ENCODE results near the gene TCAP. TPM values are rescaled to one million over a fixed set of nuclear protein-coding genes. Genes with fewer than 3 reads are reported as not detected.

TCAP gene
- total and polyA plus RNA-seq, 2 donors (not counting 1 experiment from before 2014, with no cell fraction given), result 0.05 to 0.17 TPM

GRCh38 chr17:39617446-39618245, 47.5 kb upstream of the TCAP start:
- Histone ChIP-seq H3K79me2 (ENCODE audit: control insufficient read depth, insufficient read depth, low read length) (no peaks in the 10 kb centered on the region), H3K4me1 (ENCODE audit: control insufficient read depth, extremely low read depth, insufficient read depth, low read length) (no peaks in the 10 kb centered on the region), H4K20me1 (ENCODE audit: control insufficient read depth, extremely low read depth, insufficient read depth, low read length) (no peaks in the 10 kb centered on the region), H3K27me3 (ENCODE audit: control insufficient read depth, insufficient read depth, low read length) (peaks cover 25% of the 10 kb centered on the region), H3K36me3 (ENCODE audit: control insufficient read depth, insufficient read depth, low read length) (no peaks in the 10 kb centered on the region), H3K4me2 (ENCODE audit: extremely low read depth, insufficient read depth, low read length) (peak overlapping the region; percentile 71), H3K27ac (ENCODE audit: insufficient read depth, low read length) (no peak overlapping the region), H2AFZ (ENCODE audit: low read length) (no peak overlapping the region), H3K9ac (ENCODE audit: insufficient read depth, low read length) (peak overlapping the region; percentile 26), H3K4me3 (replicated peaks in 1 of 4; ENCODE audit: control extremely low read depth in 1 of 4, insufficient read depth in 1 of 4, low read depth in 3 of 4, low read length in 4 of 4) (peak overlapping the region; percentile 27 to 59 (median 43)), H3K9me3 (ENCODE audit: control insufficient read depth, insufficient read depth, low read depth, low read length) (no peaks in the 10 kb centered on the region)
- DNase-seq (ENCODE audit: low read depth in 2 of 2), result peak; percentile 18 to 36
- no peak for TF ChIP-seq EZH2 (IDR thresholded peaks at IDR 0.05; ENCODE audit: low read length, missing control alignments)
- TF ChIP-seq, protein P1, sequence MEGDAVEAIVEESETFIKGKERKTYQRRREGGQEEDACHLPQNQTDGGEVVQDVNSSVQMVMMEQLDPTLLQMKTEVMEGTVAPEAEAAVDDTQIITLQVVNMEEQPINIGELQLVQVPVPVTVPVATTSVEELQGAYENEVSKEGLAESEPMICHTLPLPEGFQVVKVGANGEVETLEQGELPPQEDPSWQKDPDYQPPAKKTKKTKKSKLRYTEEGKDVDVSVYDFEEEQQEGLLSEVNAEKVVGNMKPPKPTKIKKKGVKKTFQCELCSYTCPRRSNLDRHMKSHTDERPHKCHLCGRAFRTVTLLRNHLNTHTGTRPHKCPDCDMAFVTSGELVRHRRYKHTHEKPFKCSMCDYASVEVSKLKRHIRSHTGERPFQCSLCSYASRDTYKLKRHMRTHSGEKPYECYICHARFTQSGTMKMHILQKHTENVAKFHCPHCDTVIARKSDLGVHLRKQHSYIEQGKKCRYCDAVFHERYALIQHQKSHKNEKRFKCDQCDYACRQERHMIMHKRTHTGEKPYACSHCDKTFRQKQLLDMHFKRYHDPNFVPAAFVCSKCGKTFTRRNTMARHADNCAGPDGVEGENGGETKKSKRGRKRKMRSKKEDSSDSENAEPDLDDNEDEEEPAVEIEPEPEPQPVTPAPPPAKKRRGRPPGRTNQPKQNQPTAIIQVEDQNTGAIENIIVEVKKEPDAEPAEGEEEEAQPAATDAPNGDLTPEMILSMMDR (conservative IDR thresholded peaks at IDR 0.05 in 1 of 2, IDR thresholded peaks at IDR 0.05 in 1 of 2; ENCODE audit: low read depth in 1 of 2, low read length in 2 of 2), result no peak

DNA sequence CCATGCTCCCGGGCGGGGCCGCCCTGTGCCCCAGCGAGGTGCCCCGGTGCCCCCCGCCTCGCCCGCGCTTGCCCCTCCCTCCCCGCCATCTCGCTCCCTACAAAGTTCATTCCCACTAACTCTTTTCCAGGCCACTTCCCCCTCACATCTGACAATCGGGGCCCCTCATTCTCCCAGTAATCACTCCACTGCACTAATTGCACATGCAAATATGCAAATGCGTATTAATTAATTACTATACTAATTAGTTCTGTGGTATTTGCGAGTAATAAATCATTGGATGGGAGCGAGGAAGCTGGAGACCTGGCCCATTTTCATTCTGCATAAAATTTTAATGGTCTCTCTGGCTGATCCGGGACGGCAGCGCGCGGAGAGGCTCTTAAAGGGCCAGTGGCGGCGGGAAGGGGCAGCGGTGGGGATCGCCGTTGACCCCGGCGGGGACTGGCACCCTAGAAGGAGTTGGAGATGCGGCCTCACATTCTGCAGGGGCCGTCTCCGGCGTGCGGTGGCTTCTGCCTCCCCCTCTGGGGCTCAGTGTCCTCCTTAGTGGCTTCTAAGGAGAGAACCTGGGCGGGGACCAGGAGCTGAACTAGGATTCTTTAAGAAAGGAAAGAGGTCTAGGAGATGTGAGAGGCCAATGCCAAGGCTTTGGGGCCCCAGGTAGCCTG, 46.8 kb upstream of the TCAP start:
- no peak for TF ChIP-seq EZH2 (IDR thresholded peaks at IDR 0.05; ENCODE audit: low read length, missing control alignments)
- TF ChIP-seq, protein P1 (conservative IDR thresholded peaks at IDR 0.05 in 1 of 2, IDR thresholded peaks at IDR 0.05 in 1 of 2; ENCODE audit: low read depth in 1 of 2, low read length in 2 of 2), result no peak
- DNase-seq (ENCODE audit: low read depth in 2 of 2), result no peak

GRCh38 chr17:39618956-39619785, 46.0 kb upstream of the TCAP start:
- H3K9me3 ChIP-seq (ENCODE audit: control insufficient read depth, insufficient read depth, low read depth, low read length), result no peaks in the 10 kb centered on the region
- peaks cover 25% of the 10 kb centered on the region for H3K27me3 ChIP-seq (ENCODE audit: control insufficient read depth, insufficient read depth, low read length)
- H3K4me2 ChIP-seq (ENCODE audit: extremely low read depth, insufficient read depth, low read length), result peak overlapping the region; percentile 87
- H4K20me1 ChIP-seq (ENCODE audit: control insufficient read depth, extremely low read depth, insufficient read depth, low read length), result no peaks in the 10 kb centered on the region
- no peak for DNase-seq (ENCODE audit: low read depth in 2 of 2)
- no peak overlapping the region for H3K27ac ChIP-seq (ENCODE audit: insufficient read depth, low read length)
- TF ChIP-seq, protein P1 (conservative IDR thresholded peaks at IDR 0.05 in 1 of 2, IDR thresholded peaks at IDR 0.05 in 1 of 2; ENCODE audit: low read depth in 1 of 2, low read length in 2 of 2), result no peak
- no peak for TF ChIP-seq EZH2 (IDR thresholded peaks at IDR 0.05; ENCODE audit: low read length, missing control alignments)
- H3K9ac ChIP-seq (ENCODE audit: insufficient read depth, low read length), result no peak overlapping the region
- H3K4me3 ChIP-seq (replicated peaks in 1 of 4; ENCODE audit: control extremely low read depth in 1 of 4, insufficient read depth in 1 of 4, low read depth in 3 of 4, low read length in 4 of 4), result no peak overlapping the region
- H3K79me2 ChIP-seq (ENCODE audit: control insufficient read depth, insufficient read depth, low read length), result no peaks in the 10 kb centered on the region
- H3K4me1 ChIP-seq (ENCODE audit: control insufficient read depth, extremely low read depth, insufficient read depth, low read length), result no peaks in the 10 kb centered on the region
- H3K36me3 ChIP-seq (ENCODE audit: control insufficient read depth, insufficient read depth, low read length), result no peaks in the 10 kb centered on the region
- H2AFZ ChIP-seq (ENCODE audit: low read length), result no peak overlapping the region

More for the DNA sequence above, 46.8 kb upstream of the TCAP start:
- H4K20me1 ChIP-seq (ENCODE audit: control insufficient read depth, extremely low read depth, insufficient read depth, low read length), result no peaks in the 10 kb centered on the region
- H3K27me3 ChIP-seq (ENCODE audit: control insufficient read depth, insufficient read depth, low read length), result peaks cover 25% of the 10 kb centered on the region
- no peaks in the 10 kb centered on the region for H3K36me3 ChIP-seq (ENCODE audit: control insufficient read depth, insufficient read depth, low read length)
- H3K4me2 ChIP-seq (ENCODE audit: extremely low read depth, insufficient read depth, low read length), result peak overlapping the region; percentile 87
- peak overlapping the region; percentile 32 to 78 (median 56) for H3K4me3 ChIP-seq (replicated peaks in 1 of 4; ENCODE audit: control extremely low read depth in 1 of 4, insufficient read depth in 1 of 4, low read depth in 3 of 4, low read length in 4 of 4)
- no peak overlapping the region for H3K9ac ChIP-seq (ENCODE audit: insufficient read depth, low read length)
- H3K27ac ChIP-seq (ENCODE audit: insufficient read depth, low read length), result no peak overlapping the region
- no peaks in the 10 kb centered on the region for H3K79me2 ChIP-seq (ENCODE audit: control insufficient read depth, insufficient read depth, low read length)
- peak overlapping the region; percentile 52 for H2AFZ ChIP-seq (ENCODE audit: low read length)
- no peaks in the 10 kb centered on the region for H3K9me3 ChIP-seq (ENCODE audit: control insufficient read depth, insufficient read depth, low read depth, low read length)
- H3K4me1 ChIP-seq (ENCODE audit: control insufficient read depth, extremely low read depth, insufficient read depth, low read length), result no peaks in the 10 kb centered on the region

All from fibroblast of lung (primary cell).